Mesothelial cell of epicardium (in vitro differentiated cells): ENCODE data around the gene DHRS4. TPM values are rescaled to one million over a fixed set of nuclear protein-coding genes. Genes with fewer than 3 reads are reported as not detected.

Source experiments
- DNase-seq, 2 experiments: peaks; one replicate each; pipeline ENCODE4 v3.0.0; 2021; ENCODE audit warnings: low spot score in 2 of 2; ENCODE audit not compliant: unreplicated experiment in 2 of 2
- H3K27ac Mint-ChIP-seq: 2 replicates; pipeline ENCODE4 v1.8.0; 2021; ENCODE audit warnings: mixed read lengths
- H3K27me3 Mint-ChIP-seq: 2 replicates; pipeline ENCODE4 v1.8.0; 2021; ENCODE audit warnings: low read depth, mixed read lengths
- H3K36me3 Mint-ChIP-seq: 2 replicates; pipeline ENCODE4 v1.8.0; 2021; ENCODE audit warnings: mixed read lengths
- H3K4me1 Mint-ChIP-seq: 2 replicates; pipeline ENCODE4 v1.8.0; 2021; ENCODE audit warnings: mixed read lengths
- H3K4me3 Mint-ChIP-seq: 2 replicates; pipeline ENCODE4 v1.8.0; 2021; ENCODE audit warnings: mild to moderate bottlenecking, moderate library complexity, mixed read lengths
- H3K9me3 Mint-ChIP-seq: 2 replicates; pipeline ENCODE4 v1.8.0; 2021; ENCODE audit warnings: mixed read lengths
- CTCF ChIP-seq: fragments of 200-600 bp; sonication (generic); IDR thresholded peaks from one replicate; pipeline ENCODE4 v1.5.0; 2021; ENCODE audit warnings: antibody characterized with exemption; ENCODE audit not compliant: unreplicated experiment
- total RNA-seq: library from RNA; stranded (reverse); gene quantifications from 3 replicates; pipeline ENCODE4 v1.2.1, GENCODE V29; 2021

Gene DHRS4
- total RNA-seq, 1 donor from 2014 or later, result 22.0 TPM

- peaks cover 29% of the 10 kb centered on the region for H3K9me3 Mint-ChIP-seq
- no peak overlapping the region for H3K27ac Mint-ChIP-seq
- TF ChIP-seq CTCF, result no peak
- H3K4me3 Mint-ChIP-seq, result no peak overlapping the region
- no peaks in the 10 kb centered on the region for H3K36me3 Mint-ChIP-seq
- no peak for DNase-seq
- no peaks in the 10 kb centered on the region for H3K27me3 Mint-ChIP-seq
- no peaks in the 10 kb centered on the region for H3K4me1 Mint-ChIP-seq
Measured at GRCh38 chr14:23916446-23916845, 37.1 kb upstream of the DHRS4 start.

- peaks cover 10% of the 10 kb centered on the region for H3K9me3 Mint-ChIP-seq
- no peaks in the 10 kb centered on the region for H3K27me3 Mint-ChIP-seq
- no peak overlapping the region for H3K4me3 Mint-ChIP-seq
- no peak for TF ChIP-seq CTCF
- no peak for DNase-seq
- H3K27ac Mint-ChIP-seq, result no peak overlapping the region
- H3K4me1 Mint-ChIP-seq, result no peaks in the 10 kb centered on the region
- H3K36me3 Mint-ChIP-seq, result no peaks in the 10 kb centered on the region
Measured at GRCh38 chr14:23922545-23922944, 31.0 kb upstream of the DHRS4 start.

GRCh38 chr14:23925523-23926075 is 28.0 kb upstream of the DHRS4 start:
- H3K9me3 Mint-ChIP-seq, result peaks cover 10% of the 10 kb centered on the region
- peaks cover 23% of the 10 kb centered on the region for H3K4me1 Mint-ChIP-seq
- DNase-seq, result no peak
- no peaks in the 10 kb centered on the region for H3K27me3 Mint-ChIP-seq
- no peak for TF ChIP-seq CTCF
- H3K4me3 Mint-ChIP-seq, result no peak overlapping the region
- no peaks in the 10 kb centered on the region for H3K36me3 Mint-ChIP-seq
- H3K27ac Mint-ChIP-seq, result no peak overlapping the region

- Mint-ChIP-seq H3K27ac (no peak overlapping the region), H3K27me3 (no peaks in the 10 kb centered on the region), H3K4me3 (no peak overlapping the region), H3K9me3 (peaks cover 9% of the 10 kb centered on the region), H3K36me3 (no peaks in the 10 kb centered on the region), H3K4me1 (peaks cover 27% of the 10 kb centered on the region)
- no peak for TF ChIP-seq CTCF
- no peak for DNase-seq
Measured at GRCh38 chr14:23926543-23926942, 27.0 kb upstream of the DHRS4 start.

- Mint-ChIP-seq H3K4me1 (peaks cover 41% of the 10 kb centered on the region), H3K36me3 (no peaks in the 10 kb centered on the region), H3K27me3 (no peaks in the 10 kb centered on the region), H3K27ac (peak overlapping the region; percentile 66), H3K9me3 (no peaks in the 10 kb centered on the region), H3K4me3 (no peak overlapping the region)
- TF ChIP-seq CTCF, result no peak
- no peak for DNase-seq
Measured at GRCh38 chr14:23929136-23929535, 24.4 kb upstream of the DHRS4 start.

- H3K4me3 Mint-ChIP-seq, result no peak overlapping the region
- peak overlapping the region; percentile 76 for H3K27ac Mint-ChIP-seq
- DNase-seq, result peak; percentile 59 to 83
- peaks cover 41% of the 10 kb centered on the region for H3K4me1 Mint-ChIP-seq
- no peaks in the 10 kb centered on the region for H3K36me3 Mint-ChIP-seq
- no peaks in the 10 kb centered on the region for H3K9me3 Mint-ChIP-seq
- TF ChIP-seq CTCF, result peak; percentile 98
- H3K27me3 Mint-ChIP-seq, result no peaks in the 10 kb centered on the region
Measured at GRCh38 chr14:23929822-23930294, 23.7 kb upstream of the DHRS4 start.
